ENCODE results near the gene TIGD1.
"Not testable (repeated sequence)": the region's sequence is repeated elsewhere in the genome, so short reads cannot be mapped to it uniquely, and the experiment has no call there.

TIGD1 gene

DNA sequence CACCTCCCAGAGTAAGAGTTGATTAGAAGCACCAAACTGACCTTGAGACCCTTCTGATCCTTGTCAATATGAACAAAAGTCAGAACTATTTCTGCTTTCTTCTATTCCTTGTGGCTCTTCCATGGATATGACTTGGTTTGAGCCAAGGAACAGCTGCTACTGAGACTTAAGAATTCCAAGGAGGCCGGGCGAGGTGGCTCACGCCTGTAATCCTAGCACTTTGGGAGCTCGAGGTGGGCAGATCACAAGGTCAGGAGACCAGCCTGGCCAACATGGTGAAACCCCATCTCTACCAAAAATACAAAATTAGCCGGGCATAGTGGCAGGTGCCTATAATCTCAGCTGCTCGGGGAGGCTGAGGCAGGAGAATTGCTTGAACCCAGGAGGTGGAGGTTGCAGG is 20.1 kb upstream of the TIGD1 start:
- DNase-seq (ENCODE audit: low read depth in 2 of 2): not testable (repeated sequence)

DNA sequence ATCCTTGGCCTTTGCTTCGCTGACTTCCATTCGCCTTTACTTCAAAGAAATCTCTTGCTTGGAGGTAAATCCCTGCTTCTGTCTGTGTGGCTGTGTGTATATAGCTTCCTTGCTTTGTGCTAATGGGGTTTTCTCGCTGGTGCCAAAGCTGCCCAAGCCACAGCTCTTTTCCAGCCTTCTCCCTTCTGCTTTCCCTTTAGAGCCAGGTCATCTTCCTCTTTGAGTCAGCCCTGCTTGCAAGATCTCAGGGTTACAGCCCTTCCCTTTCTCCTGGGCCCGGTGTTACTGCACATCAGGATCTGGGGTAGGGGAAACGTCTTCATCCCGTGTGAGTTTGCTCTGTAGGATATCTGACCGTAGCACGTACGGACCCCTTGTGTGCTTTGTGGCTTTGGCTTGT is 19.2 kb upstream of the TIGD1 start:
- no peak for DNase-seq (ENCODE audit: low read depth in 2 of 2)

DNA sequence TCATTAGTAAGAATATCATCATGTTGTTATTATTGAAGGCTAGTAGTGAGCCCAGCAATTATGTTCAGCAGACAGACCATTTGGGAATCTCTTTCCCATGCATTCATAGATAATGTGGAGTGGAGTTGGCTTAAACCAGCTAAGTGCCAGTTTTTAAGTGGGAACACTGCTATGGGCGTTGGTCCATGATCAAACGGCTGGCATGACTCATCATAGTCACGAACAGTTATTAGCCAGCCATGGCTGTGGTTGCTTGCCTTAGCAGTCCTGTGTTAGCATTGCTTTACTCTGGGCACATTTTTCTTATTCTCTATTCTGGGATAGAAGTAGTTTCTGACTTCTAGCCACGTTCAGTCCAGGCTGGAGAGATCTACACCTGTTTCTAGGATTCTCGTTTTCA is 17.8 kb upstream of the TIGD1 start:
- no peak for DNase-seq (ENCODE audit: low read depth in 2 of 2)

DNA sequence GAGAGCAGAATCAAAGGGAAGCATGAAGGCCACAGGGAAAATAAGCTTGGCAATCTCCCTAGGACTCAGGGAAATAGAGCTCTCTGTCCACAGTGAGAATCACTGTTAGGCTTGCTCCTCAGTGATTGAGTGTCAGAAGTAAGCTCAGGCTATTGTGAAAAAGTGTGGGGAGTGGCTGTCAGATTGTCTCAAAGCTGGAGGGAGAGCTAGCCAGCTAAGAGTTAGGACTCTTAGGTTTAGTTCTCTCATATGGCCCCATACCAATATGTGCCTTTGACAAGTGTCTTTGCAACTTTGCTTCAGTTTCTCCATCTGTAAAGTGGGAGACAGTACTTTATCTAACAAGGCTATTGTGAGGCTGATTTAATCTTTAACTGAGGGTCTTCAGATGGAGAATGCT is 17.4 kb upstream of the TIGD1 start:
- DNase-seq (ENCODE audit: low read depth in 2 of 2): no peak

DNA sequence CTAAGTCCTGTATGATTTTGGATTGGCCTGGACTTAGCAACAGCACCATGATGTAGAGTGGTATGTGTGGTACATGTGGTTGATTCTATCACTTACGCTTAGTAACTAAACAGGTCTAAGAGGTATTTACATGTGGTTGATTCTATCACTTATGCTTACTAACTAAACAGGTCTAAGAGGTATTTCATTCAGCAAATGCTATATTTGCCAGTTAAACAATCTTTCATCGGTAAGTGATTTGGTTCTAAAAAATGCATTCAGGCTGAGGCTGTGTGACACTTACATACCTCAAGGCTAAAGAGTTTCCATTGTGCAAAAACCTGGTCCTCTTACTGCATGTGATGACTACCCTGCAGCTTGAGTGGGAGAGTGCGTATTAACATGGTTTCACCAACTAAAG is 13.2 kb upstream of the TIGD1 start:
- DNase-seq (ENCODE audit: low read depth in 2 of 2): no peak

DNA sequence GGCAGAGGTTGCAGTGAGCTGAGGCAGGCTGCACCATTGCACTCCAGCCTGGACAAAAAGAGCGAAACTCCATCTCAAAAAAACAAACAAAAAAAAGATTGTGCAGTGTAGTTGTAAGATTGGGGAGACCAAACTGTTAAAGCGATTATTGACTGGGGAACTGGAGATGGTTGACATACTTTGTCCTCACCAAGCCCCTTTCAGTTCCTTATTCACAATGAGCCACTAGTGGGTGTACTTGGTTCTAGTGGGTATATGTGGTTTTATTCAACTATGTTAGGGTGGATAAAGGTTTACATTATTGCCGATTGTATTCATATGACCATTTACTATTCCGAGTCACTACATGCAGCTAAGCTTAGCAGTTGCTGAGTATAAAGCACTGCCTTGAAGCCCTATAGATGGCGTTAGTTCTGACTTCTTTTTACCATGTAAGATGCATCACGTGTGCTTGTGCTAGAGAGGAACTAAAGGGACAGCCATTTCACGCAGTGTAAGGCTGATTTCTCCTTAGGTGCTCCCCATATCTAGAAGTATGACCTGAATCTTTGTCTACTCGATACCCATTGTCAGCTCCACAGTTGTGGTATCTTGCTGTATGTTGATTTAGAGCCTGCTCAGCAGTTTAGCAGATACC is 12.3 kb upstream of the TIGD1 start:
- no peak for DNase-seq (ENCODE audit: low read depth in 2 of 2)

DNA sequence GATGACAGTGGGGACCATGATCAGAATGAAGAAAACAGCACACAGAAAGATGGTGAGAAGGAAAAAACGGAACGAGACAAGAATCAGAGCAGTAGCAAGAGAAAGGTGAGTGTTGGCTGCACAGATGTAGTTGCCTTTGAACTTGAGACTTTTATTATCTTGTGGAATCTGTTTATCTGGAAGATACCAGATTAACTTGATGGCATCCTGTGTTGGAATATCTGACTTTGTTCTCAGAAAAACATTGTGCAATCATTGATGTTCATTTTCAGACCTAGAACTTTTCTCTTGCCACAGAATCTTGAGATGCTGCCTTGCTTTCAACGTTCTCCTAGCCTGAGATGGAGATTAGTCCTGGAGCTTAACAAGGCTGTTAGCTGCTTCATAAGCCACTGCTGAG is 6.1 kb upstream of the TIGD1 start:
- DNase-seq (ENCODE audit: low read depth in 2 of 2): no peak

DNA sequence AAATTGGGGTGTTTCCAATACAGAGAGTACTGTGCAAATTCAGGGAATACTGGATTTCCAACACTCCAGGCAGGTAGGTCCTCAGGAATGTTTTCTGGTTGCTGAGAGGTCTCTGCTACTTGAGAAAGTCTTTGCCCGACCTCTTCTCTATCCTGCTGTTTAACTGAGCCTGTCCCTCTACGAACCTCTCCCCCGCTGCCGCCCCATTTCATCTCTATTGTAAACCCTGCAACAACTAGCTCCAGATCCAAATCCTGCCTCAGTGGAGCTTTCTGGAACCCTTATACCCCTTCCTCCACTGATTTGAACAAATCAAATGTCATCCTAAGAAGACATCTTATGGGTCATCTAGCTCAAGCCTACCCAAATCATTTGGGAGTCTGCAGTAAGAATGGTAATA is 1.4 kb upstream of the TIGD1 start:
- no peak for DNase-seq (ENCODE audit: low read depth in 2 of 2)

DNA sequence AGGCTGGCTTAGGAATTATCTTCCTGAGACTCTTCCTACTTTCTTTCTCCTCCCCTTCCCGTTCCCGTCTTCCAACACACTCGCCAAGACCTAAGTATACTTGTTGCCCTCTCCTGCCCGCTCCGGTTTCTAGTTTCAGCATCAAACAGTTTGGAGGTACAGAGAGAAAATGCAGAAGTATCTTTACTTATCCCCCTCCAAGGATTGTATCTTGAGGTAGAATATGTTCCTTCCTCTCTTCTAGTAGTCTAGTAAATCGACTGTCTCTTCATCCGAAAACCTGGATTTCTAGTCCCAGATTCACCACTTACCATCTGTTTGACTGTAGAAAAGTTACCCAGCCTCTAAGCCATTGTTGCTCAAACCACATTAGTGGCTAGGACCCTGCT is 887 bp upstream of the TIGD1 start:
- no peak for DNase-seq (ENCODE audit: low read depth in 2 of 2)

DNA sequence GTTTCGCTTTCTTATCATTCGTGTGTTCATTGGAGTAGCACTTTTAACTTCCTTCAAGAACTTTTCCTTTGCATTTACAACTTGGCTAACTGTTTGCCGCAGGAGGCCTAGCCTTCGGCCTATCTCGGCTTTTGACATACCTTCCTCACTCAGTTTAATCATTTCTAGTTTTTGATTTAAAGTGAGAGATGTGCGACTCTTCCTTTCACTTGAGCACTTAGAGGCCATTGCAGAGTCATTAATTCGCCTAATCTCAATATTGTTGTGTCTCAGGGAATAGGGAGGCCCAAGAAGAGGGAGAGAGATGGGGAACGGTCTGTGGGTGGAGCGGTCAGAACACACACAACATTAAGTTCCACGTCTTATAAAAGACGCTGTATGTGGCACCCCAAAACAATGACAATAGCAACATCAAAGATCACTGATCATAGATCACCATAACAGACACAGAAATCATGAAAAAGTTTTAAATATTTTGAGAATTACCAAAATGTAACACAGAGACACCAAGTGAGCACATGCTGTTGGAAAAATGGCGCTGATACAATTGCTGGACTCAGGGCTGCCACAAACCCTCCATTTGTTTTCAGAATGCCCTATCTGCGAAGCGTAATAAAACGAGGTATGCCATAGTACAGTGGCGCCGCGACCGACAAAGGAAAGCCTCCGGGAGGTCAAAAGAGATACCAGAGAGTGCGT is 553 bp downstream of the TIGD1 start:
- no peak for DNase-seq (ENCODE audit: low read depth in 2 of 2)

DNA sequence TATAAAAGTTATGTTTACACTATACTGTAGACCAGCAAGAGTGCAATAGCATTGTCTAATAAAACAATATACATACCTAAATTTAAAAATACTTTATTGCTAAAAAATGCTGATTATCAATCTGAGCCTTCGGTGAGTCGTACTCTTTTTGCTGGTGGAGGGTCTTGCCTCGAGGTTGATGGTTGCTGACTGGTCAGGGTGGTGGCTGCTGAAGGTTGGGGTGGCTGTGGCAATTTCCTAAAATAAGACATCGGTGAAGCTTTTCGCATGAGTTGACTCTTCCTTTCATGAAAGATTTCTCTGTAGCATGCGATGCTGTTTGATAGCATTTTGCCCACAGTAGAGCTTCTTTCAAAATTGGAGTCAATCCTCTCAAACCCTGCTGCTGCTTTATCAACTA is 2.4 kb downstream of the TIGD1 start:
- no peak for DNase-seq (ENCODE audit: low read depth in 2 of 2)

DNA sequence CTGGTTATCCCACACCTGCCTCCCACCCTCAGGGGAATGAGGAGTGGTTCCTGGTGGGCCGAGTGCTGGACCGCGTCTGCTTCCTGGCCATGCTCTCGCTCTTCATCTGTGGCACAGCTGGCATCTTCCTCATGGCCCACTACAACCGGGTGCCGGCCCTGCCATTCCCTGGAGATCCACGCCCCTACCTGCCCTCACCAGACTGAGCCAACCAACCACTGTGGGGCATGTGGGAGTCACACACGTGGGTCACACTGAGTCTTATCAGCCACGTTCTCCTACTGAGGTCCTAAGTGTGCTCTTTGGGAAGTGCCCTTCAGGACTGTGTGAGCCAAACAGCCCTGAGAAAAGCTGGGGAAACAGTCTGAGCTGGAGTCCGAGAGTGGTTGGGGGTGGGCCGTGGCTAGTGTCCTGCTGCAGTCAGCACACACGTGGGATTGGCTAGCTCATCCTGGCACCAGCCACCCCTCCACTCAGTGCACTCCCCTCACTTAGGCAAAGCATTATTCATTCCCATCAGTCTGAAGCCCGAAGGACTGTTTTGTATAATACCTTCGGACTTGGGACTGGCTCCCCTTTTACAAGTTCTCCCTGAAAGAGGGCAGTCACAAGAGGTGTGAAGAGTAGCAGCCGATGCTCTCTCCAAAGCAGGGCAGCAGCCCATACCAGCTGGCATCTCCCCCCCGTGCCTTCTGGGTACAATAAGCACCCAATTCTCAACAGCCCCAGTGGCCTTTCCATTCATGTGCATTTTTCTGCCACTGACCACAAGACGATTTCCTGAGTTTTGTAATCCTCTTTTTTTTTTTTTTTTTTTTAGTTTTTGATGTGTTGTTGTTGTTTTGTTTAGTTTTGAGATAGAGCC is 4.6 kb downstream of the TIGD1 start:
- DNase-seq (ENCODE audit: low read depth in 2 of 2): no peak

DNA sequence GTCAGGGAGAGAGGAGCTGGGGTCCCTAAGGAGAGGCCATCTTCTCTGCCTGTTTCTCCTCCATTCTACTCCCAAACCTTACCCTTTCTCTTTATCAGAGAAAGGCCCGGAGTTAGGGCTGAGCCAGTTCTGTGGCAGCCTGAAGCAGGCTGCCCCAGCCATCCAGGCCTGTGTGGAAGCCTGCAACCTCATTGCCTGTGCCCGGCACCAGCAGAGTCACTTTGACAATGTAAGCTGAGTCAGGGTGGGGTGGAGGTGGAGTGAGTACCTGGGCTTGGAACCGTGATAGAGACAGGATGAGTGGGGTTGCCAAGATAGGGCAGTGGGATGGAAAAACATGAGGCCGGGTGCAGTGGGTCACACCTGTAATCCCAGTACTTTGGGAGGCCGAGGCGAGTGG is 5.7 kb downstream of the TIGD1 start:
- DNase-seq (ENCODE audit: low read depth in 2 of 2): no peak

DNA sequence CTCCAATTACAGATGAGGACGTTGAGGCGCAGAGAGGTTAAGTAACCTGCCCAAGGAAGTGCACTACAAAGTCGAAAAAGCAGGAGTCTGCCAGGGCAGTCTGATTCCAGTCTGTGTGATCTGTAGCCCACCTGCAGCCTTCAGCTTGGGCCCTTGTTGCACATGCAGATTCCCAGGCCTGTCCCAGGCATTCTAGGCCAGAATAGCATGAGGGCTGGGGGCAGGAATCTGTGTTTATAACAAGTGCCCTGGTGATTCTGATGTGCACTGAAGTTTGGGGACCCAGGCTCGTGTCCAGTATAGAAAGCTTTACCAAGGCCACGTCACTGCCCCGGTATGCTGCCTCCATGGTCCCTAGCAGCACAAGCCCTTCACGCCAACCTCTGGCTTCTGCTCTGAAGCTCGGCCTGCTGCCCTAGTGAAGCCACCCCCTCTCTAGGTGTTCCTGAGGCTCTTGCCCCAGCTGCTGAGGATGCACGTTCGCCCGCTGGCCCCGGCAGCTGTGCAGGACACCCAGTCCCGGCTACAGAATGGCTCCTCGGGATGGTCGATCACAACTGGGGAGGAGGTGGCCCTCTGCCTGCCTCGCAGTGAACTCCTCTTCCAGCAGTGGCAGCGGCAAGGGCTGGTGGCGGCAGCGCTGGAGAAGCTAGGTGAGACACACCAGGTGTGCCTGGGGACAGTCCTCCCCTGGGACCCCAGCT is 6.3 kb downstream of the TIGD1 start:
- no peak for DNase-seq (ENCODE audit: low read depth in 2 of 2)

DNA sequence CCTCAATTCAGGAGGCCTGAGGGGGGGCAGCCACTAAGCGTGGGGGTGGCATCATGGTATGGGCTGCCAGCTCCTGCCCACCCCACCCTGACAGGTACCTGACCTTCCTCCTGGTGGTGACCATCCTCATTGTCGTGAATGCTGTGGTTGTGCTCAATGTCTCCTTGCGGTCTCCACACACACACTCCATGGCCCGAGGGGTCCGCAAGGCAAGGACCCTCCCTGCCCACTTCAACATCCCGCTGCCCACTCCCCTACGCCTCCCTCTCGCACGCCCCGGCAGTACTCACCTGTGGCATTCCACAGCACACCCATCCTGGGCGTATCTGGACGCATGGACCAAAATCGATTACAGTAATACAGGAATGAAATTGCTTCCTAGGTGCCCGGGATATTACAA is 6.9 kb downstream of the TIGD1 start:
- no peak for DNase-seq (ENCODE audit: low read depth in 2 of 2)

DNA sequence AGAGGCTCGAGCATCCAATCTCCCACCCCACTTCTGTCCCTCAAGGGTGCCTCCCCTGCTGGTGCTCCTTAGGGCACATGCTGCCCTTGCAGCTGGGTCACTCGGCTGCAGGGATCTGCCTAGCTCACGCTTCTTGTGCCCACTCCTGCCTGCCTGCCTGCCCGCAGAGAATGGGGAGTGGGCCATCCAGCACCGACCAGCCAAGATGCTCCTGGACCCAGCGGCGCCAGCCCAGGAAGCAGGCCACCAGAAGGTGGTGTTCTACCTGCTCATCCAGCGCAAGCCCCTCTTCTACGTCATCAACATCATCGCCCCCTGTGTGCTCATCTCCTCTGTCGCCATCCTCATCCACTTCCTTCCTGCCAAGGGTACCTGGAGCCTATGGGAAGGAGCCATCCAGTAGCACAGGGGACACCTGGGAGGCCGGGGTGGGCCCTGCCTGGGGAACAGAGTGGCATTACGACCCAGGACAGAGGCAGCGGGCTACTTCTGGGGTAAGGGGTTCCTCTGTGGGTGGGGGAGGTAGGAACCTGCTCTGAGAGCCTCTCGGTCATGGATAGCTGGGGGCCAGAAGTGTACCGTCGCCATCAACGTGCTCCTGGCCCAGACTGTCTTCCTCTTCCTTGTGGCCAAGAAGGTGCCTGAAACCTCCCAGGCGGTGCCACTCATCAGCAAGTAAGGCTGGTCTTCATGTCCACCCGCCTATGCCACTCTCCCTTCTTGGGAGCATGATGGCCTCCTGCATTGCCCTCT is 7.5 kb downstream of the TIGD1 start:
- DNase-seq (ENCODE audit: low read depth in 2 of 2): no peak

DNA sequence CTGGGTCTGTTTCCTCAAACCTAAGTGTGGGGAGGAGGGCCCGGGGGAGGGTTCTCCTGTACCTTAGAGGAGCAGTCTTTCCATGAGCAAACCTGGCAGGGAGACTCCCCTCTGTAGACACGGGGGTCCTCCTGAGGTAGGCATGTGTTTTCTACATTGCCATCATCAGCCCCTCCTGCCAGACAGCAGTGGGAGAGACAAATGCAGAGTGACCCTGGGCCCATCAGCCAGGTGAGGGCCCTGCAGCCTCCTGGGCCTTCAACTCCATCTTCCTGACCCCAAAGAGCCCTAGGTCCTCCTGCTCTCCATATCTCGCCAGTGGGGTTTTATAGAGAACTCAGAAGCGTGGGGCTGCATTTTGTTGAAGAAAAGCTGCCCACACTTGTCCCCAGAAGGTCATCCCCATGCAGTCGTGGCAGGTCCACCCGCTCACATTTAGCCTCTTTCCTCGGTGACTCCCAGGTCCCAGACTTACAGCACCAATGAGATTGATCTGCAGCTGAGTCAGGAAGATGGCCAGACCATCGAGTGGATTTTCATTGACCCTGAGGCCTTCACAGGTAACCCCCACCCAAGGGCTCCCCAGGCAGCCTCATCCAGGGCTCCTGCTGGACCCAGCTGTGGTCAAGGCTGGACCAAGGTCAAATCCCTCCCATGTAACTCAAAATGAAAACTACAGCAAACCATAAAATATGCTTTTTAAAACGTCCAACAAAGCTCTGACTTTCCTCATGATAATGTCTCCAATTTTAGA is 8.2 kb downstream of the TIGD1 start:
- DNase-seq (ENCODE audit: low read depth in 2 of 2): no peak

DNA sequence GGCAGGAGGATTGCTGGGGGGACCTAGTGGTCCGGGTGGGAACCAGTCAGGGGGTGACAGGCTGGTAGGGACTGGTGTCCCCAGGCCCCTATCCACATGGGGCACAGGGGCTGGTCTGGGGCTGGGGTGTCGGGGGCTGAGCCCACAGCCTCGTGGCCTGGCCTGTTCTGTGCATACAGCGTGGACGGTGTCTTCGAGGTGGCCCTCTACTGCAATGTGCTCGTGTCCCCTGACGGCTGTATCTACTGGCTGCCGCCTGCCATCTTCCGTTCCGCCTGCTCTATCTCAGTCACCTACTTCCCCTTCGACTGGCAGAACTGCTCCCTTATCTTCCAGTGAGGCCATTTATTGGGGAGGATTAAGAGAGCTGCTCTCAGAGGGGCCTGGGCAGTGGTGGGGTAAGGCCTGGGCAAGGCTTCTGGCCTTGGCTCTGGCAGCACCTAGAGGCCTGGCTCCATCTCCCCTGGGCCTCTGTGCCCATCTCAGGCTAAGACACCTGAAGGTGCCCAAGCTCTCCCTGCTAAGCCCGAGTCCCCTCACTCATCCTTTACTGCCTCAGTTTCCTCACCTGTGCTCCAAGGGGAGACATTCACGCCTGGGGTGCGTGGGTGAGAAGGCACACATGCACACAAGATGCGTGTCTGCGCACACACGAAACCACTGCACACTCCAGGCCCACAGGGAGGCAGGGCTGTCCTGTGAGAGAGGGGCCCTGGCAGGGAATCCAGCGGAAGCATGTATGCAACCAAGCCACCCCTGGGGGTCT is 9.0 kb downstream of the TIGD1 start:
- DNase-seq (ENCODE audit: low read depth in 2 of 2): no peak

DNA sequence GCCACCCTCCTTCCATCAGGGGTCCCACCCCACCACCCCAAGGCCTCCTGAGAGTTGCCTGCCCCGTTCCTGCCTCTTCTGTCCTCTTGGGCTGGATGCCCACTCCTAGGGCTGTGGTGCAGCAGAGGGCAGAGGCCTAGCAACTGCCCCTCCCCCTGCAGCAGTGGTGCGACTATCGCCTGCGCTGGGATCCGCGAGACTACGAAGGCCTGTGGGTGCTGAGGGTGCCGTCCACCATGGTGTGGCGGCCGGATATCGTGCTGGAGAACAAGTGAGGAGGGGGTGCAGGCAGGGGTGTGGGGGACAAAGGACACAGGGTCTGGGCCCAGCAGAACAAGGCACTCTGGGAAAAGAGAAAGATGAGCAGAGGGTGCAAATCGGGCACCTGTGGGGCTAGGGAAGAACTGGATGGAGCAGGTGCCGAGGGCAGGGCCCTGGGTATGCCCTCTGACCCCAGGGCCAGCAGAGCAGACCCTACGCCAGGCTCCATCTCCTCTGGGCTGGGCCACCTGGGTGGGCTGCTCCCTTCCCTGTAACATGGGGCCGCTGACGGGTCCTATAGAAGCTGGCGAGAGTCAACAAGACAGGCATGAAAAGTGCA is 9.8 kb downstream of the TIGD1 start:
- DNase-seq (ENCODE audit: low read depth in 2 of 2): no peak
